K562 (cell line): ENCODE data around the gene VDR. TPM values are rescaled to one million over a fixed set of nuclear protein-coding genes. Genes with fewer than 3 reads are reported as not detected.

Experiments
- ARID1B ChIP-seq: fragments of 450-650 bp; IDR thresholded peaks from 2 replicates; pipeline ENCODE4 v1.6.1; 2016; ENCODE audit warnings: antibody characterized with exemption, mild to moderate bottlenecking, inconsistent platforms
- ATF2 ChIP-seq: sonication (generic); formaldehyde crosslinking; IDR thresholded peaks from 2 replicates; pipeline ENCODE4 v1.8.1; 2022; ENCODE audit warnings: missing genetic modification reagents
- ATF7 ChIP-seq: fragments of 450-650 bp; IDR thresholded peaks from 2 replicates; pipeline ENCODE4 v1.7.1; 2014; ENCODE audit warnings: mild to moderate bottlenecking, moderate library complexity
- BHLHE40 ChIP-seq: IDR thresholded peaks from 2 replicates; pipeline ENCODE4 v1.6.1; 2011; ENCODE audit warnings: low read length, improper control_type of control experiment
- CCAR2 ChIP-seq: fragments of 200-400 bp; formaldehyde crosslinking; IDR thresholded peaks from 2 replicates; pipeline ENCODE4 v1.6.1; 2017; ENCODE audit warnings: mild to moderate bottlenecking, low read depth, low read length
- CXXC5 ChIP-seq: fragments of 250-450 bp; sonication (Bioruptor Pico); IDR thresholded peaks from 2 replicates; pipeline ENCODE4 v1.8.0; 2022; ENCODE audit warnings: inconsistent platforms, mild to moderate bottlenecking, moderate library complexity
- GATAD2A ChIP-seq: fragments of 450-650 bp; IDR thresholded peaks from 2 replicates; pipeline ENCODE4 v1.6.1; 2017
- KLF10 ChIP-seq: fragments of 250-450 bp; sonication (Bioruptor Pico); IDR thresholded peaks from 2 replicates; pipeline ENCODE4 v1.6.1; 2021; ENCODE audit warnings: matching md5 sums
- NR3C1 ChIP-seq: sonication (generic); formaldehyde crosslinking; IDR thresholded peaks from 2 replicates; pipeline ENCODE4 v1.8.1; 2022; ENCODE audit warnings: missing genetic modification reagents
- PKNOX1 ChIP-seq: fragments of 450-650 bp; IDR thresholded peaks from 2 replicates; pipeline ENCODE4 v1.6.1; 2016
- SMAD2 ChIP-seq: fragments of 150-350 bp; IDR thresholded peaks from 2 replicates; pipeline ENCODE4 v1.6.1; 2014; ENCODE audit warnings: low read depth, mild to moderate bottlenecking, low read length
- SMARCA5 ChIP-seq: fragments of 450-650 bp; IDR thresholded peaks from 2 replicates; pipeline ENCODE4 v1.6.1; 2016
- STAT5A ChIP-seq: IDR thresholded peaks from 2 replicates; pipeline ENCODE4 v1.6.1; 2012; ENCODE audit warnings: low read length, inconsistent platforms, borderline replicate concordance
- ZFP30 ChIP-seq: fragments of 250-450 bp; sonication (Bioruptor Pico); IDR thresholded peaks from 2 replicates; pipeline ENCODE4 v1.8.0; 2022; ENCODE audit warnings: moderate library complexity, mild to moderate bottlenecking, inconsistent platforms, borderline replicate concordance
- ZFPM2 ChIP-seq: fragments of 250-450 bp; sonication (Bioruptor Pico); IDR thresholded peaks from 2 replicates; pipeline ENCODE4 v1.5.1; 2022; ENCODE audit warnings: mild to moderate bottlenecking
- ZNF79 ChIP-seq: fragments of 250-450 bp; sonication (Bioruptor Pico); IDR thresholded peaks from 2 replicates; pipeline ENCODE4 v1.4.0; 2020; ENCODE audit warnings: low read depth, mild to moderate bottlenecking, moderate library complexity
- ZSCAN32 ChIP-seq: fragments of 450-650 bp; formaldehyde crosslinking; IDR thresholded peaks from 2 replicates; pipeline ENCODE4 v1.4.0; 2020; ENCODE audit warnings: mild to moderate bottlenecking, moderate library complexity
- polyA plus RNA-seq, 8 experiments: library from polyadenylated mRNA; depleted of rRNA in 4 of 8; stranded (reverse) in 5 of 8; unstranded in 3 of 8; fragments of >200 nt; fragmentation: Nextera tagmentation in 2 of 8; fragmentation: Illumina TruSeq in 1 of 8; extraction: Ambion mirVana in 2 of 8; extraction: Trizol in 1 of 8; gene quantifications; 2 replicates each; pipeline versions ENCODE4 v1.2.1 to v1.2.3, GENCODE V29; 2011 to 2014; ENCODE audit warnings: inconsistent platforms in 1 of 8, missing spikeins in 1 of 8
- total RNA-seq, 7 experiments: library from RNA; depleted of rRNA in 6 of 7; stranded (reverse); fragments of >200 nt in 6 of 7; fragmentation: Illumina TruSeq in 2 of 7; extraction: Trizol in 2 of 7; gene quantifications; 2 replicates each; pipeline versions ENCODE4 v1.2.1 to v1.2.3, GENCODE V29; 2011 to 2021; ENCODE audit warnings: low replicate concordance in 1 of 7

Gene VDR
- total and polyA plus RNA-seq, 9 of the 15 experiments (the other 6 are each of a cell fraction or from before 2014, with no cell fraction given) = 0.61 to 4.8 (median 2.0) TPM

GRCh38 chr12:47867495-47867941 lies 37.3 kb downstream of the VDR start (continued):
- TF ChIP-seq STAT5A (peak; percentile 41; the same call in 1 of the 2 replicates), ARID1B (peak; percentile 61), NR3C1 (CRISPR knock-in tag) (no peak), KLF10 (CRISPR knock-in tag) (no peak), CXXC5 (CRISPR knock-in tag) (peak; percentile 19; the same call in 1 of the 2 replicates), ZNF79 (CRISPR knock-in tag) (no peak), SMAD2 (no peak), ZFPM2 (CRISPR knock-in tag) (no peak), BHLHE40 (no peak), SMARCA5 (no peak), PKNOX1 (0 out of 2 replicates have a peak, but pooled peaks have one; percentile 5), GATAD2A (0 out of 2 replicates have a peak, but pooled peaks have one; percentile 23), ZFP30 (CRISPR knock-in tag) (no peak), ZSCAN32 (no peak), ATF2 (CRISPR knock-in tag) (peak; percentile 70; the same call in 1 of the 2 replicates), ATF7 (peak; percentile 97), CCAR2 (no peak)
